ENCODE data around the gene LAMC2.

LAMC2 gene

GRCh38 chr1:183227422-183228346 is 41.6 kb downstream of the LAMC2 start:
- TF ChIP-seq CTCF (IDR thresholded peaks at IDR 0.05): peak; percentile 87
- no peak for TF ChIP-seq ZFX (IDR thresholded peaks at IDR 0.05; ENCODE audit: borderline replicate concordance)
- no peak overlapping the region for H3K27ac ChIP-seq

- no peak overlapping the region for H3K27ac ChIP-seq
- no peak for TF ChIP-seq ZFX (IDR thresholded peaks at IDR 0.05; ENCODE audit: borderline replicate concordance)
- peak; percentile 46 for TF ChIP-seq CTCF (IDR thresholded peaks at IDR 0.05)
These were observed 42.5 kb downstream of the LAMC2 start for GRCh38 chr1:183228347-183229220.

- TF ChIP-seq CTCF (IDR thresholded peaks at IDR 0.05): no peak
- no peak for TF ChIP-seq ZFX (IDR thresholded peaks at IDR 0.05; ENCODE audit: borderline replicate concordance)
- no peak overlapping the region; the same call in 1 of the 2 replicates for H3K27ac ChIP-seq
These were observed 44.3 kb downstream of the LAMC2 start for GRCh38 chr1:183230413-183230812.

DNA sequence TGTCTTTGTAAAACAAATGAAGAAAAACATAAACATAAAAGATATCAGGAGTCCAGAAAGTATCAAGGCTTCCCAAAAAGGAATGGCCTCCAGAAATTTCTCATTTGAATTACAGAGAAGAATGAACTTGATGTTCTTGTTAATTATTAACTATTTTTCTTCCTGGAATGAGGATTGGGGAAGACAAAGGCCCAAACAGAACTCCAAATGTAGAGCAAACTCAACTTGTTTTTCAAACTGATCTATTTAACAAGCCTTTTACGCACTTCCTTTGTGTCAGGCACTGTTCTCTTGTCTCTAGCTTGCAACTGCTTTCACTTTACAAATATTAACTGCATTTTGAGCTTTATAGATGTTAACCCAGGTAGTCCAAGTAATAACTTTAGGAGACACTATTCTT is 45.5 kb downstream of the LAMC2 start:
- TF ChIP-seq ZFX (IDR thresholded peaks at IDR 0.05; ENCODE audit: borderline replicate concordance) (no peak), CTCF (IDR thresholded peaks at IDR 0.05) (no peak)
- peak overlapping the region; percentile 54 for H3K27ac ChIP-seq

GRCh38 chr1:183233113-183233512 is 47.0 kb downstream of the LAMC2 start:
- H3K27ac ChIP-seq: no peak overlapping the region

More at GRCh38 chr1:183233113-183233512, 47.0 kb downstream of the LAMC2 start:
- no peak for TF ChIP-seq CTCF (IDR thresholded peaks at IDR 0.05)
- TF ChIP-seq ZFX (IDR thresholded peaks at IDR 0.05; ENCODE audit: borderline replicate concordance): no peak
